Smooth muscle cell (in vitro differentiated cells): ENCODE results near the gene ZBP1. TPM values are rescaled to one million over a fixed set of nuclear protein-coding genes. Genes with fewer than 3 reads are reported as not detected.

Experiments
- DNase-seq: peaks from one replicate; lab custom pipeline; 2025; ENCODE audit not compliant: unreplicated experiment; lab: John Stamatoyannopoulos, UW
- H2AFZ ChIP-seq: fragments of 200-600 bp; sonication (generic); 2 replicates; pipeline ENCODE4 v1.6.0; 2016; ENCODE audit warnings: antibody characterized with exemption, low read depth, mild to moderate bottlenecking
- H3F3A ChIP-seq: fragments of 200-600 bp; sonication (generic); 2 replicates; pipeline ENCODE4 v1.6.0; 2017; ENCODE audit warnings: antibody characterized with exemption, low read depth
- H3K27ac ChIP-seq: fragments of 200-600 bp; sonication (generic); 2 replicates; pipeline ENCODE4 v1.5.1; 2016; ENCODE audit warnings: low read depth, mild to moderate bottlenecking
- H3K27me3 ChIP-seq: fragments of 200-600 bp; sonication (generic); 2 replicates; pipeline ENCODE4 v1.6.1; 2016; ENCODE audit warnings: low read depth, mild to moderate bottlenecking
- H3K36me3 ChIP-seq: fragments of 200-600 bp; sonication (generic); 2 replicates; pipeline ENCODE4 v1.5.1; 2016; ENCODE audit warnings: low read depth
- H3K4me1 ChIP-seq: fragments of 200-600 bp; sonication (generic); 2 replicates; pipeline ENCODE4 v1.5.1; 2016; ENCODE audit warnings: low read depth
- H3K4me2 ChIP-seq: fragments of 200-600 bp; sonication (generic); 2 replicates; pipeline ENCODE4 v1.6.0; 2016; ENCODE audit warnings: mild to moderate bottlenecking
- H3K4me3 ChIP-seq: fragments of 200-600 bp; sonication (generic); 2 replicates; pipeline ENCODE4 v1.5.1; 2016; ENCODE audit warnings: mild to moderate bottlenecking
- H3K79me2 ChIP-seq: fragments of 200-600 bp; sonication (generic); 2 replicates; pipeline ENCODE4 v1.6.0; 2016; ENCODE audit warnings: low read depth, mild to moderate bottlenecking
- H3K9ac ChIP-seq: fragments of 200-600 bp; sonication (generic); 2 replicates; pipeline ENCODE4 v1.6.0; 2016; ENCODE audit warnings: low read depth
- H3K9me3 ChIP-seq: fragments of 200-600 bp; sonication (generic); replicated peaks from 2 replicates; pipeline ENCODE4 v1.5.1; 2016; ENCODE audit warnings: low read depth
- H4K20me1 ChIP-seq: fragments of 200-600 bp; sonication (generic); 2 replicates; pipeline ENCODE4 v1.6.0; 2016; ENCODE audit warnings: low read depth
- WGBS: methylation state at CpG from one replicate; pipeline ENCODE4 v1.1.7; 2016; ENCODE audit warnings: low lambda C conversion rate; 5-methylcytosine and 5-hydroxymethylcytosine counted together
- polyA plus RNA-seq: library from polyadenylated mRNA; unstranded; fragments of >200 nt; fragmentation: Nextera tagmentation; extraction: Ambion mirVana; gene quantifications from 2 replicates; pipeline ENCODE4 v1.2.1, GENCODE V29; 2016
- total RNA-seq: library from RNA; depleted of rRNA; stranded (reverse); fragments of >200 nt; gene quantifications from 2 replicates; pipeline ENCODE4 v1.2.3, GENCODE V29; 2014
- TF ChIP-seq, protein P1 (sequence below): fragments of 200-600 bp; sonication (generic); IDR thresholded peaks from 2 replicates; pipeline ENCODE4 v1.5.1; 2017; ENCODE audit warnings: borderline replicate concordance, mild to moderate bottlenecking, antibody characterized with exemption; ENCODE audit not compliant: insufficient read depth, poor library complexity, severe bottlenecking

ZBP1 gene
- total and polyA plus RNA-seq, 2 experiments from 2014 or later, result not detected

DNA sequence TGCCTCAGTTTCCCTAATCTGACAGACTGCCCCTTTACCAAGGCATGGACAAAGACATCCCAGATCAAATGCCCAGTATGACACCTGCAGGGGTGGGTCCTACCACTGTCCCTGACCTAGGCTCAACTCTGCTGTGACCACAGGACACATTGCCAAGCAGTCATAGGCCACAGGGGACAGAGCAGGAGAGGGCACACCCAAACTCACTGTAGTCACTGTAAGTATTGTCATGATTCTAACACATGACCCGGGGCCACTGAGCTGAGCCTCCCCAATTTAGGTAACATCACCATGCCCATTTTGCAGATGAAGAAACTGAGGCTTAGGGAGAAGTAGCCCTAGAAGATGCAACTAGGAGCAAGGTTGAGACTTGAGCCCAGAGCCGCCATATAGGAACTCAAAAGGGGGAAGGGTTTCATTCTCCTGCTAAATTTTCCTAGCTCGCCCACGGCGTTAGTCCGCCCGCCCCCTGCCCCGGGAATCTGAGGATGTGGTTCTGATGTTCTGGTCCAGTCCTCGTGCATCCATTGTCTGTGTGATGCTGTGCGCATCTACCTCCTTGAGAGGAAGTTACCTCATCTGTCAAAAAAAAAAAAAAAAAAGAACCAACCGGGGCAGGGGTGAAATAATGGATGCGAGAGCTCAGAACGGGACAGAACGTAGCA, 44.8 kb upstream of the ZBP1 start:
- WGBS, result 90% methylated on average over 14 of the region's 14 CpGs
- Histone ChIP-seq H3K4me1 (no peaks in the 10 kb centered on the region), H3K27ac (no peak overlapping the region), H3K9me3 (no peaks in the 10 kb centered on the region), H3K4me3 (no peak overlapping the region), H3K9ac (no peak overlapping the region), H3K4me2 (no peak overlapping the region), H3K36me3 (no peaks in the 10 kb centered on the region), H4K20me1 (peaks cover 99% of the 10 kb centered on the region), H3K27me3 (no peaks in the 10 kb centered on the region), H3K79me2 (peaks cover 99% of the 10 kb centered on the region), H2AFZ (no peak overlapping the region), H3F3A (no peaks in the 10 kb centered on the region)
- no peak for DNase-seq
- TF ChIP-seq, protein P1, sequence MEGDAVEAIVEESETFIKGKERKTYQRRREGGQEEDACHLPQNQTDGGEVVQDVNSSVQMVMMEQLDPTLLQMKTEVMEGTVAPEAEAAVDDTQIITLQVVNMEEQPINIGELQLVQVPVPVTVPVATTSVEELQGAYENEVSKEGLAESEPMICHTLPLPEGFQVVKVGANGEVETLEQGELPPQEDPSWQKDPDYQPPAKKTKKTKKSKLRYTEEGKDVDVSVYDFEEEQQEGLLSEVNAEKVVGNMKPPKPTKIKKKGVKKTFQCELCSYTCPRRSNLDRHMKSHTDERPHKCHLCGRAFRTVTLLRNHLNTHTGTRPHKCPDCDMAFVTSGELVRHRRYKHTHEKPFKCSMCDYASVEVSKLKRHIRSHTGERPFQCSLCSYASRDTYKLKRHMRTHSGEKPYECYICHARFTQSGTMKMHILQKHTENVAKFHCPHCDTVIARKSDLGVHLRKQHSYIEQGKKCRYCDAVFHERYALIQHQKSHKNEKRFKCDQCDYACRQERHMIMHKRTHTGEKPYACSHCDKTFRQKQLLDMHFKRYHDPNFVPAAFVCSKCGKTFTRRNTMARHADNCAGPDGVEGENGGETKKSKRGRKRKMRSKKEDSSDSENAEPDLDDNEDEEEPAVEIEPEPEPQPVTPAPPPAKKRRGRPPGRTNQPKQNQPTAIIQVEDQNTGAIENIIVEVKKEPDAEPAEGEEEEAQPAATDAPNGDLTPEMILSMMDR, result no peak

DNA sequence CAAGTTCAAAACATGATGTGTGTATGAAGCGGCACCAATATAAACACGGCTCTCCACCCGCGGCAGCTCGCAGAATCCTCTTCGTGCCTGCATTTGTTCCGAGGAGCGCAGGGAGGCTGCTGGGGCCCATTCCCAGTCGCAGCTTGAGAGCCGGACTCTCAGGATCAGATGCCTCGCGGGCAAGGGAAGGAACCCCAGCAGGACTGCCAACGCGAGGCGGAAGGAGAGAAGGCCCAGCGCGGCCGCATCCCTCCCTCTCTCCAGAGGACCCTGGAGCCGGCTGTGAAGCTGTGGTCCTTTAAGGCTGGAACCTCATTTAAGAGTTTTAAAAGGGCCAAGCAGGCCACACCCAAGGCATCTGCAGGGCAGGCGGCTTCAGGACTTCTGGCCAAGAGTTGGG, 44.2 kb upstream of the ZBP1 start:
- Histone ChIP-seq H3F3A (no peaks in the 10 kb centered on the region), H3K9ac (no peak overlapping the region), H3K36me3 (no peaks in the 10 kb centered on the region), H3K9me3 (no peaks in the 10 kb centered on the region), H3K4me2 (no peak overlapping the region), H3K4me3 (no peak overlapping the region), H2AFZ (no peak overlapping the region), H4K20me1 (peaks cover 99% of the 10 kb centered on the region), H3K4me1 (no peaks in the 10 kb centered on the region), H3K79me2 (peaks cover 98% of the 10 kb centered on the region), H3K27me3 (no peaks in the 10 kb centered on the region), H3K27ac (no peak overlapping the region)
- 92% methylated on average over 20 of the region's 20 CpGs for WGBS
- DNase-seq, result no peak
- TF ChIP-seq, protein P1, result no peak

DNA sequence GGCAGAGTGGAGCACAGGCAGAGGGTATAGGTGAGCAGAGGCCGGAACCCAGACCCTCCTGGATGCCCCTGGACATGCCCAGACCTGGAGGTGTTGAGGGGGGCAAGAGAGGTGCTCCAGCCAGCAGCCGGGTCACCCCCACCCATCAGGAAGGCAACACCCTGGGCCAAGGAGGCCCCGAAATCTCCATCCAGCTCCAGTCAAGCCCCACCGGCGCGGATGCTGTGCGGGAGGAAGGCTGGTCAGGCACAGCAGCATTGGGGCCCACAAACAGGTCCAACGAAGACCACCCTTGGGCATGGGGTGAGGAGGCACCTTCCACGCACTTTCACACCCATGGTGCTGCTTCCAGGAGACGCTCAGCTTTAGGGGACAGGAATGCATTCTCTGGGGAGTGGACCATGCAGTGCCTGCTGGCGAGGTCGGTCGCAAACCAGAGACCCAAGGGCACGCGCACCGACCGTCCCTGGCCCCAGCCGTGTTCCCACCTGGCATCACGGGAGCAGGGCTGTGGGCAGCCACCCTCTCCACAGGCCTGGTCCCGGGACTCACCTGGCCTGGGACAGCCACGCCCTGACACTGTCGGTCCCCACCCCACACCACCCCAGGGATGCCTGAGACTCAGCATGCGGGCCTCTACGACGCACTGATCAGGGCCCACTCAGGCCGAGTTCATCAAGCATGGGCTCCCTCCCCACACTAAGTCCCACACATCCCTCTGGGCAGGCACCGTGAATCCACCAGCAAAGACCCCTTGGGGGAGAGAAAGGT, 43.6 kb upstream of the ZBP1 start:
- no peaks in the 10 kb centered on the region for H3K27me3 ChIP-seq
- no peak for DNase-seq
- peaks cover 93% of the 10 kb centered on the region for H3K79me2 ChIP-seq
- no peak overlapping the region for H3K9ac ChIP-seq
- H3K9me3 ChIP-seq, result no peaks in the 10 kb centered on the region
- H4K20me1 ChIP-seq, result peaks cover 100% of the 10 kb centered on the region
- 98% methylated on average over 27 of the region's 27 CpGs for WGBS
- H3K4me2 ChIP-seq, result no peak overlapping the region
- H3F3A ChIP-seq, result no peaks in the 10 kb centered on the region
- no peak overlapping the region for H3K27ac ChIP-seq
- TF ChIP-seq, protein P1, result no peak
- H3K36me3 ChIP-seq, result no peaks in the 10 kb centered on the region
- no peak overlapping the region for H3K4me3 ChIP-seq
- H3K4me1 ChIP-seq, result no peaks in the 10 kb centered on the region
- no peak overlapping the region for H2AFZ ChIP-seq
